Skeletal muscle cell (primary cell): Measurements from ENCODE around the gene PDE4B.
"Not testable (repeated sequence)": the region's sequence is repeated elsewhere in the genome, so short reads cannot be mapped to it uniquely, and the experiment has no call there.

Experiments used
- DNase-seq: peaks from one replicate; pipeline ENCODE4 v3.0.0-alpha.2; 2010; ENCODE audit warnings: low read depth
- H3K4me3 ChIP-seq: 2 replicates; pipeline ENCODE4 v1.5.1; 2011; ENCODE audit warnings: low read depth, mild to moderate bottlenecking, control low read depth, low read length, moderate library complexity

PDE4B gene

GRCh38 chr1:66083003-66083402, 290.3 kb downstream of the PDE4B start:
- no peak for DNase-seq
- H3K4me3 ChIP-seq: no peak overlapping the region

- no peak overlapping the region for H3K4me3 ChIP-seq
- DNase-seq: no peak
Observed at GRCh38 chr1:66084442-66084841, 291.7 kb downstream of the PDE4B start.

- no peak for DNase-seq
- H3K4me3 ChIP-seq: no peak overlapping the region
Observed at GRCh38 chr1:66085600-66085999, 292.9 kb downstream of the PDE4B start.

GRCh38 chr1:66088787-66089186, 296.1 kb downstream of the PDE4B start:
- no peak overlapping the region for H3K4me3 ChIP-seq
- no peak for DNase-seq

- no peak for DNase-seq
- H3K4me3 ChIP-seq: no peak overlapping the region
Observed at GRCh38 chr1:66090859-66091457, 298.3 kb downstream of the PDE4B start.

- no peak for DNase-seq
- no peak overlapping the region for H3K4me3 ChIP-seq
Observed at GRCh38 chr1:66095190-66095589, 302.5 kb downstream of the PDE4B start.

- not testable (repeated sequence) for H3K4me3 ChIP-seq, DNase-seq
Observed at GRCh38 chr1:66100959-66101358, 308.3 kb downstream of the PDE4B start.

GRCh38 chr1:66104076-66104475, 311.4 kb downstream of the PDE4B start:
- H3K4me3 ChIP-seq, DNase-seq: not testable (repeated sequence)

- no peak for DNase-seq
Observed at GRCh38 chr1:66108624-66109023, 315.9 kb downstream of the PDE4B start.

GRCh38 chr1:66112744-66113400, 320.2 kb downstream of the PDE4B start:
- DNase-seq: no peak
- H3K4me3 ChIP-seq: no peak overlapping the region

More at GRCh38 chr1:66108624-66109023, 315.9 kb downstream of the PDE4B start:
- no peak overlapping the region for H3K4me3 ChIP-seq

- H3K4me3 ChIP-seq: no peak overlapping the region
- DNase-seq: no peak
Observed at GRCh38 chr1:66119148-66119547, 326.5 kb downstream of the PDE4B start.

GRCh38 chr1:66124670-66125069, 332.0 kb downstream of the PDE4B start:
- no peak overlapping the region for H3K4me3 ChIP-seq
- no peak for DNase-seq

- DNase-seq, H3K4me3 ChIP-seq: not testable (repeated sequence)
Observed at GRCh38 chr1:66128641-66129040, 335.9 kb downstream of the PDE4B start.

- no peak for DNase-seq
- no peak overlapping the region for H3K4me3 ChIP-seq
Observed at GRCh38 chr1:66132324-66132723, 339.6 kb downstream of the PDE4B start.

- DNase-seq: no peak
- no peak overlapping the region for H3K4me3 ChIP-seq
Observed at GRCh38 chr1:66134004-66134403, 341.3 kb downstream of the PDE4B start.

GRCh38 chr1:66135161-66135560, 342.5 kb downstream of the PDE4B start:
- H3K4me3 ChIP-seq: no peak overlapping the region
- no peak for DNase-seq

GRCh38 chr1:66136423-66136822, 343.7 kb downstream of the PDE4B start:
- not testable (repeated sequence) for DNase-seq, H3K4me3 ChIP-seq

GRCh38 chr1:66137235-66137634, 344.5 kb downstream of the PDE4B start:
- no peak overlapping the region for H3K4me3 ChIP-seq
- DNase-seq: no peak

- DNase-seq: no peak
- H3K4me3 ChIP-seq: no peak overlapping the region
Observed at GRCh38 chr1:66138613-66139012, 345.9 kb downstream of the PDE4B start.

- no peak overlapping the region for H3K4me3 ChIP-seq
- no peak for DNase-seq
Observed at GRCh38 chr1:66140072-66140471, 347.4 kb downstream of the PDE4B start.

- H3K4me3 ChIP-seq: no peak overlapping the region
- DNase-seq: no peak
Observed at GRCh38 chr1:66143651-66144050, 351.0 kb downstream of the PDE4B start.
